ENCODE data around the gene TLK1. TPM values are rescaled to one million over a fixed set of nuclear protein-coding genes. Genes with fewer than 3 reads are reported as not detected.

The TLK1 gene
- total and polyA plus RNA-seq, 2 donors (not counting 1 experiment from before 2014, with no cell fraction given) = 23.5 to 29.9 TPM

- Histone ChIP-seq H4K20me1 (ENCODE audit: control insufficient read depth, extremely low read depth, insufficient read depth, low read length) (no peaks in the 10 kb centered on the region), H2AFZ (ENCODE audit: low read length) (no peak overlapping the region), H3K4me2 (ENCODE audit: extremely low read depth, insufficient read depth, low read length) (no peak overlapping the region), H3K79me2 (ENCODE audit: control insufficient read depth, insufficient read depth, low read length) (peaks cover 12% of the 10 kb centered on the region), H3K4me3 (replicated peaks in 1 of 4; ENCODE audit: control extremely low read depth in 1 of 4, insufficient read depth in 1 of 4, low read depth in 3 of 4, low read length in 4 of 4) (no peak overlapping the region), H3K27me3 (ENCODE audit: control insufficient read depth, insufficient read depth, low read length) (no peaks in the 10 kb centered on the region), H3K9me3 (ENCODE audit: control insufficient read depth, insufficient read depth, low read depth, low read length) (no peaks in the 10 kb centered on the region), H3K27ac (ENCODE audit: insufficient read depth, low read length) (no peak overlapping the region), H3K9ac (ENCODE audit: insufficient read depth, low read length) (no peak overlapping the region), H3K4me1 (ENCODE audit: control insufficient read depth, extremely low read depth, insufficient read depth, low read length) (no peaks in the 10 kb centered on the region), H3K36me3 (ENCODE audit: control insufficient read depth, insufficient read depth, low read length) (no peaks in the 10 kb centered on the region)
- no peak for DNase-seq (ENCODE audit: low read depth in 2 of 2)
- TF ChIP-seq, protein P1, sequence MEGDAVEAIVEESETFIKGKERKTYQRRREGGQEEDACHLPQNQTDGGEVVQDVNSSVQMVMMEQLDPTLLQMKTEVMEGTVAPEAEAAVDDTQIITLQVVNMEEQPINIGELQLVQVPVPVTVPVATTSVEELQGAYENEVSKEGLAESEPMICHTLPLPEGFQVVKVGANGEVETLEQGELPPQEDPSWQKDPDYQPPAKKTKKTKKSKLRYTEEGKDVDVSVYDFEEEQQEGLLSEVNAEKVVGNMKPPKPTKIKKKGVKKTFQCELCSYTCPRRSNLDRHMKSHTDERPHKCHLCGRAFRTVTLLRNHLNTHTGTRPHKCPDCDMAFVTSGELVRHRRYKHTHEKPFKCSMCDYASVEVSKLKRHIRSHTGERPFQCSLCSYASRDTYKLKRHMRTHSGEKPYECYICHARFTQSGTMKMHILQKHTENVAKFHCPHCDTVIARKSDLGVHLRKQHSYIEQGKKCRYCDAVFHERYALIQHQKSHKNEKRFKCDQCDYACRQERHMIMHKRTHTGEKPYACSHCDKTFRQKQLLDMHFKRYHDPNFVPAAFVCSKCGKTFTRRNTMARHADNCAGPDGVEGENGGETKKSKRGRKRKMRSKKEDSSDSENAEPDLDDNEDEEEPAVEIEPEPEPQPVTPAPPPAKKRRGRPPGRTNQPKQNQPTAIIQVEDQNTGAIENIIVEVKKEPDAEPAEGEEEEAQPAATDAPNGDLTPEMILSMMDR (conservative IDR thresholded peaks at IDR 0.05 in 1 of 2, IDR thresholded peaks at IDR 0.05 in 1 of 2; ENCODE audit: low read depth in 1 of 2, low read length in 2 of 2) = no peak
- TF ChIP-seq EZH2 (IDR thresholded peaks at IDR 0.05; ENCODE audit: low read length, missing control alignments) = no peak
Measured at GRCh38 chr2:171107803-171108202, 52.9 kb downstream of the TLK1 start.

GRCh38 chr2:171104379-171104778 lies 56.3 kb downstream of the TLK1 start:
- no peaks in the 10 kb centered on the region for H4K20me1 ChIP-seq (ENCODE audit: control insufficient read depth, extremely low read depth, insufficient read depth, low read length)

GRCh38 chr2:171102802-171103201 lies 57.9 kb downstream of the TLK1 start:
- Histone ChIP-seq H3K27ac (ENCODE audit: insufficient read depth, low read length) (no peak overlapping the region), H3K27me3 (ENCODE audit: control insufficient read depth, insufficient read depth, low read length) (no peaks in the 10 kb centered on the region), H3K4me3 (replicated peaks in 1 of 4; ENCODE audit: control extremely low read depth in 1 of 4, insufficient read depth in 1 of 4, low read depth in 3 of 4, low read length in 4 of 4) (no peak overlapping the region), H3K79me2 (ENCODE audit: control insufficient read depth, insufficient read depth, low read length) (peaks cover 10% of the 10 kb centered on the region), H4K20me1 (ENCODE audit: control insufficient read depth, extremely low read depth, insufficient read depth, low read length) (no peaks in the 10 kb centered on the region), H3K9me3 (ENCODE audit: control insufficient read depth, insufficient read depth, low read depth, low read length) (no peaks in the 10 kb centered on the region), H3K9ac (ENCODE audit: insufficient read depth, low read length) (no peak overlapping the region), H3K4me1 (ENCODE audit: control insufficient read depth, extremely low read depth, insufficient read depth, low read length) (no peaks in the 10 kb centered on the region), H3K4me2 (ENCODE audit: extremely low read depth, insufficient read depth, low read length) (no peak overlapping the region), H3K36me3 (ENCODE audit: control insufficient read depth, insufficient read depth, low read length) (no peaks in the 10 kb centered on the region), H2AFZ (ENCODE audit: low read length) (no peak overlapping the region)
- TF ChIP-seq, protein P1 (conservative IDR thresholded peaks at IDR 0.05 in 1 of 2, IDR thresholded peaks at IDR 0.05 in 1 of 2; ENCODE audit: low read depth in 1 of 2, low read length in 2 of 2) = no peak
- TF ChIP-seq EZH2 (IDR thresholded peaks at IDR 0.05; ENCODE audit: low read length, missing control alignments) = no peak
- DNase-seq (ENCODE audit: low read depth in 2 of 2) = no peak

More at GRCh38 chr2:171104379-171104778, 56.3 kb downstream of the TLK1 start:
- Histone ChIP-seq H3K4me3 (replicated peaks in 1 of 4; ENCODE audit: control extremely low read depth in 1 of 4, insufficient read depth in 1 of 4, low read depth in 3 of 4, low read length in 4 of 4) (no peak overlapping the region), H3K27me3 (ENCODE audit: control insufficient read depth, insufficient read depth, low read length) (no peaks in the 10 kb centered on the region), H3K36me3 (ENCODE audit: control insufficient read depth, insufficient read depth, low read length) (no peaks in the 10 kb centered on the region), H2AFZ (ENCODE audit: low read length) (no peak overlapping the region), H3K27ac (ENCODE audit: insufficient read depth, low read length) (no peak overlapping the region), H3K4me2 (ENCODE audit: extremely low read depth, insufficient read depth, low read length) (no peak overlapping the region), H3K9ac (ENCODE audit: insufficient read depth, low read length) (no peak overlapping the region), H3K79me2 (ENCODE audit: control insufficient read depth, insufficient read depth, low read length) (peaks cover 13% of the 10 kb centered on the region), H3K9me3 (ENCODE audit: control insufficient read depth, insufficient read depth, low read depth, low read length) (no peaks in the 10 kb centered on the region), H3K4me1 (ENCODE audit: control insufficient read depth, extremely low read depth, insufficient read depth, low read length) (no peaks in the 10 kb centered on the region)
- TF ChIP-seq EZH2 (IDR thresholded peaks at IDR 0.05; ENCODE audit: low read length, missing control alignments) = no peak
- TF ChIP-seq, protein P1 (conservative IDR thresholded peaks at IDR 0.05 in 1 of 2, IDR thresholded peaks at IDR 0.05 in 1 of 2; ENCODE audit: low read depth in 1 of 2, low read length in 2 of 2) = no peak
- no peak for DNase-seq (ENCODE audit: low read depth in 2 of 2)

Data from fibroblast of lung (primary cell).